ENCODE measurements around the gene PTPRS. TPM values are rescaled to one million over a fixed set of nuclear protein-coding genes. Genes with fewer than 3 reads are reported as not detected.
A peak's percentile ranks its signal among the peaks of the same experiment; 100 is the strongest.

Gene PTPRS
- total and polyA plus RNA-seq, 2 of the 13 experiments (the other 11 are each of a cell fraction or from before 2014, with no cell fraction given): 32.7 to 43.9 TPM

DNA sequence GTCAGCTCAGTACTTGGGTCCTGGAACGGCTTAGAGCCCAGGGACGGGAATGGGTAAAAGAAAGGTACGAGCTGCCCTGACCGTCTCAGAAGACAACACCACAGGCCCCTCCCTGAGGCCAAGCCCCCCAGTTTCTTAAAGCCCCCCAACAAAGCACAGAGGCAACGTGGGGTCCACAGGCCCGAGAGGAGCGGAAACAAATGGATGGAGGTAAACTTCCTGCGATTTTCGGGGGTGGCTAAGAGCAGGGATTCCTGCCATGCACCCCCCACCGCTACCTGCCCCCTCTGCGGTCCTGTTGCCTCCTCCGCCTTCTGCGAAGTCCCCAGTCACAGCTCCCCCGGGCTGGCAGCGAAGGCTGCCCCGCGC is 48.2 kb downstream of the PTPRS start (continued):
- TF ChIP-seq TBX2 (CRISPR knock-in tag; IDR thresholded peaks at IDR 0.05; ENCODE audit: borderline replicate concordance): no peak
- TF ChIP-seq ZBTB8A (CRISPR knock-in tag; IDR thresholded peaks at IDR 0.05; ENCODE audit: borderline replicate concordance, low read depth): no peak
- TF ChIP-seq FOXK1 (CRISPR knock-in tag; IDR thresholded peaks at IDR 0.05; ENCODE audit: borderline replicate concordance, low read depth): no peak
- no peak for TF ChIP-seq FIP1L1 (IDR thresholded peaks at IDR 0.05; ENCODE audit: borderline replicate concordance, insufficient read depth, low read depth, low read length)
- no peak for TF ChIP-seq ZNF839 (CRISPR knock-in tag; IDR thresholded peaks at IDR 0.05; ENCODE audit: borderline replicate concordance)
- no peak for TF ChIP-seq HMG20A (CRISPR knock-in tag; IDR thresholded peaks at IDR 0.05; ENCODE audit: borderline replicate concordance)
- TF ChIP-seq, protein P1, sequence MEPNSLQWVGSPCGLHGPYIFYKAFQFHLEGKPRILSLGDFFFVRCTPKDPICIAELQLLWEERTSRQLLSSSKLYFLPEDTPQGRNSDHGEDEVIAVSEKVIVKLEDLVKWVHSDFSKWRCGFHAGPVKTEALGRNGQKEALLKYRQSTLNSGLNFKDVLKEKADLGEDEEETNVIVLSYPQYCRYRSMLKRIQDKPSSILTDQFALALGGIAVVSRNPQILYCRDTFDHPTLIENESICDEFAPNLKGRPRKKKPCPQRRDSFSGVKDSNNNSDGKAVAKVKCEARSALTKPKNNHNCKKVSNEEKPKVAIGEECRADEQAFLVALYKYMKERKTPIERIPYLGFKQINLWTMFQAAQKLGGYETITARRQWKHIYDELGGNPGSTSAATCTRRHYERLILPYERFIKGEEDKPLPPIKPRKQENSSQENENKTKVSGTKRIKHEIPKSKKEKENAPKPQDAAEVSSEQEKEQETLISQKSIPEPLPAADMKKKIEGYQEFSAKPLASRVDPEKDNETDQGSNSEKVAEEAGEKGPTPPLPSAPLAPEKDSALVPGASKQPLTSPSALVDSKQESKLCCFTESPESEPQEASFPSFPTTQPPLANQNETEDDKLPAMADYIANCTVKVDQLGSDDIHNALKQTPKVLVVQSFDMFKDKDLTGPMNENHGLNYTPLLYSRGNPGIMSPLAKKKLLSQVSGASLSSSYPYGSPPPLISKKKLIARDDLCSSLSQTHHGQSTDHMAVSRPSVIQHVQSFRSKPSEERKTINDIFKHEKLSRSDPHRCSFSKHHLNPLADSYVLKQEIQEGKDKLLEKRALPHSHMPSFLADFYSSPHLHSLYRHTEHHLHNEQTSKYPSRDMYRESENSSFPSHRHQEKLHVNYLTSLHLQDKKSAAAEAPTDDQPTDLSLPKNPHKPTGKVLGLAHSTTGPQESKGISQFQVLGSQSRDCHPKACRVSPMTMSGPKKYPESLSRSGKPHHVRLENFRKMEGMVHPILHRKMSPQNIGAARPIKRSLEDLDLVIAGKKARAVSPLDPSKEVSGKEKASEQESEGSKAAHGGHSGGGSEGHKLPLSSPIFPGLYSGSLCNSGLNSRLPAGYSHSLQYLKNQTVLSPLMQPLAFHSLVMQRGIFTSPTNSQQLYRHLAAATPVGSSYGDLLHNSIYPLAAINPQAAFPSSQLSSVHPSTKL (CRISPR knock-in tag; IDR thresholded peaks at IDR 0.05): no peak
- 0 out of 2 replicates have a peak, but pooled peaks have one; percentile 30 for TF ChIP-seq ZNF772 (CRISPR knock-in tag; IDR thresholded peaks at IDR 0.05)
- TF ChIP-seq, protein P2, sequence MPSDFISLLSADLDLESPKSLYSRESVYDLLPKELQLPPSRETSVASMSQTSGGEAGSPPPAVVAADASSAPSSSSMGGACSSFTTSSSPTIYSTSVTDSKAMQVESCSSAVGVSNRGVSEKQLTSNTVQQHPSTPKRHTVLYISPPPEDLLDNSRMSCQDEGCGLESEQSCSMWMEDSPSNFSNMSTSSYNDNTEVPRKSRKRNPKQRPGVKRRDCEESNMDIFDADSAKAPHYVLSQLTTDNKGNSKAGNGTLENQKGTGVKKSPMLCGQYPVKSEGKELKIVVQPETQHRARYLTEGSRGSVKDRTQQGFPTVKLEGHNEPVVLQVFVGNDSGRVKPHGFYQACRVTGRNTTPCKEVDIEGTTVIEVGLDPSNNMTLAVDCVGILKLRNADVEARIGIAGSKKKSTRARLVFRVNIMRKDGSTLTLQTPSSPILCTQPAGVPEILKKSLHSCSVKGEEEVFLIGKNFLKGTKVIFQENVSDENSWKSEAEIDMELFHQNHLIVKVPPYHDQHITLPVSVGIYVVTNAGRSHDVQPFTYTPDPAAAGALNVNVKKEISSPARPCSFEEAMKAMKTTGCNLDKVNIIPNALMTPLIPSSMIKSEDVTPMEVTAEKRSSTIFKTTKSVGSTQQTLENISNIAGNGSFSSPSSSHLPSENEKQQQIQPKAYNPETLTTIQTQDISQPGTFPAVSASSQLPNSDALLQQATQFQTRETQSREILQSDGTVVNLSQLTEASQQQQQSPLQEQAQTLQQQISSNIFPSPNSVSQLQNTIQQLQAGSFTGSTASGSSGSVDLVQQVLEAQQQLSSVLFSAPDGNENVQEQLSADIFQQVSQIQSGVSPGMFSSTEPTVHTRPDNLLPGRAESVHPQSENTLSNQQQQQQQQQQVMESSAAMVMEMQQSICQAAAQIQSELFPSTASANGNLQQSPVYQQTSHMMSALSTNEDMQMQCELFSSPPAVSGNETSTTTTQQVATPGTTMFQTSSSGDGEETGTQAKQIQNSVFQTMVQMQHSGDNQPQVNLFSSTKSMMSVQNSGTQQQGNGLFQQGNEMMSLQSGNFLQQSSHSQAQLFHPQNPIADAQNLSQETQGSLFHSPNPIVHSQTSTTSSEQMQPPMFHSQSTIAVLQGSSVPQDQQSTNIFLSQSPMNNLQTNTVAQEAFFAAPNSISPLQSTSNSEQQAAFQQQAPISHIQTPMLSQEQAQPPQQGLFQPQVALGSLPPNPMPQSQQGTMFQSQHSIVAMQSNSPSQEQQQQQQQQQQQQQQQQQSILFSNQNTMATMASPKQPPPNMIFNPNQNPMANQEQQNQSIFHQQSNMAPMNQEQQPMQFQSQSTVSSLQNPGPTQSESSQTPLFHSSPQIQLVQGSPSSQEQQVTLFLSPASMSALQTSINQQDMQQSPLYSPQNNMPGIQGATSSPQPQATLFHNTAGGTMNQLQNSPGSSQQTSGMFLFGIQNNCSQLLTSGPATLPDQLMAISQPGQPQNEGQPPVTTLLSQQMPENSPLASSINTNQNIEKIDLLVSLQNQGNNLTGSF (CRISPR knock-in tag; IDR thresholded peaks at IDR 0.05): no peak
- TF ChIP-seq ARNTL (CRISPR knock-in tag; IDR thresholded peaks at IDR 0.05): no peak
- no peak for TF ChIP-seq ZNF543 (CRISPR knock-in tag; IDR thresholded peaks at IDR 0.05)
- TF ChIP-seq, protein P3, sequence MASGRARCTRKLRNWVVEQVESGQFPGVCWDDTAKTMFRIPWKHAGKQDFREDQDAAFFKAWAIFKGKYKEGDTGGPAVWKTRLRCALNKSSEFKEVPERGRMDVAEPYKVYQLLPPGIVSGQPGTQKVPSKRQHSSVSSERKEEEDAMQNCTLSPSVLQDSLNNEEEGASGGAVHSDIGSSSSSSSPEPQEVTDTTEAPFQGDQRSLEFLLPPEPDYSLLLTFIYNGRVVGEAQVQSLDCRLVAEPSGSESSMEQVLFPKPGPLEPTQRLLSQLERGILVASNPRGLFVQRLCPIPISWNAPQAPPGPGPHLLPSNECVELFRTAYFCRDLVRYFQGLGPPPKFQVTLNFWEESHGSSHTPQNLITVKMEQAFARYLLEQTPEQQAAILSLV (CRISPR knock-in tag; IDR thresholded peaks at IDR 0.05; ENCODE audit: borderline replicate concordance): no peak
- TF ChIP-seq GATAD2A (CRISPR knock-in tag; IDR thresholded peaks at IDR 0.05): no peak
- no peak for TF ChIP-seq TSC22D2 (CRISPR knock-in tag; IDR thresholded peaks at IDR 0.05; ENCODE audit: borderline replicate concordance)
- TF ChIP-seq MAZ (IDR thresholded peaks at IDR 0.05; ENCODE audit: borderline replicate concordance, low read depth, low read length): no peak
- TF ChIP-seq MAZ (CRISPR knock-in tag; IDR thresholded peaks at IDR 0.05; ENCODE audit: low read depth): 0 out of 2 replicates have a peak, but pooled peaks have one; percentile 12
- TF ChIP-seq NFATC3 (CRISPR knock-in tag; IDR thresholded peaks at IDR 0.05): no peak
- no peak for TF ChIP-seq SNAI1 (CRISPR knock-in tag; IDR thresholded peaks at IDR 0.05; ENCODE audit: borderline replicate concordance)
- no peak for TF ChIP-seq POLR2A (IDR thresholded peaks at IDR 0.05; ENCODE audit: insufficient read depth in 1 of 2, low read depth in 2 of 2, low read length in 2 of 2)
- no peak for TF ChIP-seq ETV5 (CRISPR knock-in tag; IDR thresholded peaks at IDR 0.05; ENCODE audit: borderline replicate concordance)
- TF ChIP-seq ZSCAN31 (CRISPR knock-in tag; IDR thresholded peaks at IDR 0.05; ENCODE audit: low read depth): 0 out of 2 replicates have a peak, but pooled peaks have one; percentile 42
- TF ChIP-seq MAFK (conservative IDR thresholded peaks at IDR 0.05 in 1 of 2, IDR thresholded peaks at IDR 0.05 in 1 of 2; ENCODE audit: low read length in 2 of 2): no peak

Data from HepG2 (cell line).